ENCODE results near the gene KRT9. TPM values are rescaled to one million over a fixed set of nuclear protein-coding genes. Genes with fewer than 3 reads are reported as not detected.

The KRT9 gene
- total RNA-seq, 2 donors from 2014 or later = 0.42 TPM; not detected in 1

DNA sequence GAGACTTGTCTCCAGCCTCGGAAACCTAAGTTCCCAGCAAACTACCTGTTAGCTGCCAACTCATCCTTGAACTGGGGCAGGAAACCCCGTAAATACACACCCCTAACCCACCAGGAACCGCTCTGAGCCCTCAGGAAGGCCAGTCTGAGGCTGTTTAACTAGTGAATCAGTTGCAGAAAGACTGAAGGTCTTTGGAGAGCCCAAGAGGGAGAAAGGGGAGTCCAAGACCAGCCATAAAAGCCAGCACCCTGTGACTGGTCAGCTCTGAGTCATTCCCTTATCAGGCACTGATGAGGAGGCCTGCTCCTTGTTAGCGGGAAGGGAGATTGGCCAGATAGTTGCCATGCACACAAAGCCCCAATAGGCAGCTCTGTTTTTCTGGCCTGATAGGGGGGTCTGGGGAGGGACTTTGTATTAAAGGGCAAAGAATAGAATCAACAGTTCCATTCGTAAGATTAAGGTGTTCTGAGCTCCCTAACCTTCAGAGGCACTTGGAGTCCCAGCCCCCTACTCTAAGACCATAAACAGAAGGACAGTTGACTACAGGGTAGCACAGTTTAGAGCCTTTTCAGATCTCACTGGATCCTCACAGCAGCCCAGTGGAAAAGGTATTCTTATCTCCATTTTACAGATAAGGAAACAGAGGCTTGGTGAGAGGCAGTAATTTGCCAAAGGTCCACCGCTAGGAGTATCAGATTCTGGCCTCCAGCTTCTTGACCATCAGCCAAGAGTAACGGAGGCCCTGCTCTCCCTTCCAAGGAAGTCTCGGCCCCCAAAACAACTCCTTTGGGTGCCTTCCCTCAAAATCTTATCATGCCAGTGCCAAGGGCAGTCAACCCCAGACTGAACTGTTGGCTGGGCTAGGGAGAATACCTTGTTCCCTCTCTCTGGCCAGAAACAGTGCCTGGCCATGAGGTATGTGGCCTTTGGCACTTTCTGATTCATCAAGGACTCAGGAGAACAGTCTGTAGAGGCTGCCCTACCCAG lies 41.5 kb downstream of the KRT9 start:
- no peaks in the 10 kb centered on the region for H3K9me3 ChIP-seq

GRCh38 chr17:41529491-41529915 lies 42.4 kb downstream of the KRT9 start:
- Histone ChIP-seq H3K27ac (peak overlapping the region in 1 of 2 donors; percentile 55), H3K9me3 (no peaks in the 10 kb centered on the region), H3K36me3 (no peaks in the 10 kb centered on the region), H3K27me3 (replicated peaks; ENCODE audit: insufficient read depth) (no peaks in the 10 kb centered on the region), H3K4me1 (ENCODE audit: control insufficient read depth in 1 of 2, low read depth in 2 of 2) (peaks cover 14 to 35% of the 10 kb centered on the region in 2 donors), H3K4me3 (no peak overlapping the region)
- DNase-seq (ENCODE audit: low spot score) = no peak
- TF ChIP-seq, protein P1, sequence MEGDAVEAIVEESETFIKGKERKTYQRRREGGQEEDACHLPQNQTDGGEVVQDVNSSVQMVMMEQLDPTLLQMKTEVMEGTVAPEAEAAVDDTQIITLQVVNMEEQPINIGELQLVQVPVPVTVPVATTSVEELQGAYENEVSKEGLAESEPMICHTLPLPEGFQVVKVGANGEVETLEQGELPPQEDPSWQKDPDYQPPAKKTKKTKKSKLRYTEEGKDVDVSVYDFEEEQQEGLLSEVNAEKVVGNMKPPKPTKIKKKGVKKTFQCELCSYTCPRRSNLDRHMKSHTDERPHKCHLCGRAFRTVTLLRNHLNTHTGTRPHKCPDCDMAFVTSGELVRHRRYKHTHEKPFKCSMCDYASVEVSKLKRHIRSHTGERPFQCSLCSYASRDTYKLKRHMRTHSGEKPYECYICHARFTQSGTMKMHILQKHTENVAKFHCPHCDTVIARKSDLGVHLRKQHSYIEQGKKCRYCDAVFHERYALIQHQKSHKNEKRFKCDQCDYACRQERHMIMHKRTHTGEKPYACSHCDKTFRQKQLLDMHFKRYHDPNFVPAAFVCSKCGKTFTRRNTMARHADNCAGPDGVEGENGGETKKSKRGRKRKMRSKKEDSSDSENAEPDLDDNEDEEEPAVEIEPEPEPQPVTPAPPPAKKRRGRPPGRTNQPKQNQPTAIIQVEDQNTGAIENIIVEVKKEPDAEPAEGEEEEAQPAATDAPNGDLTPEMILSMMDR (IDR thresholded peaks at IDR 0.05) = no peak
- no peak for ATAC-seq (ENCODE audit: insufficient number of reproducible peaks, low FRiP score, low read depth)

More for the DNA sequence above, 41.5 kb downstream of the KRT9 start:
- H3K4me1 ChIP-seq (ENCODE audit: control insufficient read depth in 1 of 2, low read depth in 2 of 2) = peaks cover 14 to 35% of the 10 kb centered on the region in 2 donors
- DNase-seq (ENCODE audit: low spot score) (peak; percentile 28), ATAC-seq (ENCODE audit: insufficient number of reproducible peaks, low FRiP score, low read depth) (no peak)
- TF ChIP-seq, protein P1 (IDR thresholded peaks at IDR 0.05) = no peak
- H3K36me3 ChIP-seq = no peaks in the 10 kb centered on the region
- peak overlapping the region in 1 of 2 donors; percentile 55 for H3K27ac ChIP-seq
- no peak overlapping the region for H3K4me3 ChIP-seq
- no peaks in the 10 kb centered on the region for H3K27me3 ChIP-seq (replicated peaks; ENCODE audit: insufficient read depth)

DNA sequence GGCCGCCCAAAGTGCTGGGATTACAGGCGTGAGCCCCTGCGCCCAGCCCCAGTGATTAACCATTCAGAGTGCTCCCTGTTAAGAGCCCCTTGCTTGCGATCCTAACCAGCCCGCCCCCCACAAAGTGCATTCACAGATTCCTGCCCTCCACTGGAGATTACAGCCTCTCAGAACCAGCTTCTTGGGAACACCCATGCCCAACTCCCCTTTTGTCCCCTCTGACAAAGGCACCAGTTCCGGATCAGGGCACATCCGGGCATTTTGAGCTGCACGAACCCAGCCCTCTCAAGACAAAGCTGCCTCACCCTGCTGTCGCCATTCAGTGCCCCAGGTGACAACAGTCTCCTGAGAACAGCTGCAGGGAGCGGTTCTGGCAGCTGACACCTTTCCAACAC lies 42.9 kb downstream of the KRT9 start:
- no peak for DNase-seq (ENCODE audit: low spot score)
- no peak for ATAC-seq (ENCODE audit: insufficient number of reproducible peaks, low FRiP score, low read depth)
- Histone ChIP-seq H3K27me3 (replicated peaks; ENCODE audit: insufficient read depth) (no peaks in the 10 kb centered on the region), H3K4me1 (ENCODE audit: control insufficient read depth in 1 of 2, low read depth in 2 of 2) (peaks cover 14 to 35% of the 10 kb centered on the region in 2 donors), H3K36me3 (no peaks in the 10 kb centered on the region), H3K27ac (no peak overlapping the region), H3K9me3 (no peaks in the 10 kb centered on the region), H3K4me3 (no peak overlapping the region)
- TF ChIP-seq, protein P1 (IDR thresholded peaks at IDR 0.05) = no peak

- Histone ChIP-seq H3K27ac (peak overlapping the region in 1 of 2 donors; percentile 7), H3K27me3 (replicated peaks; ENCODE audit: insufficient read depth) (no peaks in the 10 kb centered on the region), H3K4me3 (peak overlapping the region; percentile 59), H3K9me3 (no peaks in the 10 kb centered on the region), H3K36me3 (no peaks in the 10 kb centered on the region), H3K4me1 (ENCODE audit: control insufficient read depth in 1 of 2, low read depth in 2 of 2) (peaks cover 14 to 35% of the 10 kb centered on the region in 2 donors)
- TF ChIP-seq, protein P1 (IDR thresholded peaks at IDR 0.05) = no peak
- ATAC-seq (ENCODE audit: insufficient number of reproducible peaks, low FRiP score, low read depth) = no peak
- DNase-seq (ENCODE audit: low spot score) = no peak
These were observed 44.5 kb downstream of the KRT9 start for GRCh38 chr17:41527063-41528023.

All from thoracic aorta (tissue), 2 donors.